Measurements from ENCODE around the gene PARD6G.
A peak's percentile ranks its signal among the peaks of the same experiment; 100 is the strongest.

Gene PARD6G

DNA sequence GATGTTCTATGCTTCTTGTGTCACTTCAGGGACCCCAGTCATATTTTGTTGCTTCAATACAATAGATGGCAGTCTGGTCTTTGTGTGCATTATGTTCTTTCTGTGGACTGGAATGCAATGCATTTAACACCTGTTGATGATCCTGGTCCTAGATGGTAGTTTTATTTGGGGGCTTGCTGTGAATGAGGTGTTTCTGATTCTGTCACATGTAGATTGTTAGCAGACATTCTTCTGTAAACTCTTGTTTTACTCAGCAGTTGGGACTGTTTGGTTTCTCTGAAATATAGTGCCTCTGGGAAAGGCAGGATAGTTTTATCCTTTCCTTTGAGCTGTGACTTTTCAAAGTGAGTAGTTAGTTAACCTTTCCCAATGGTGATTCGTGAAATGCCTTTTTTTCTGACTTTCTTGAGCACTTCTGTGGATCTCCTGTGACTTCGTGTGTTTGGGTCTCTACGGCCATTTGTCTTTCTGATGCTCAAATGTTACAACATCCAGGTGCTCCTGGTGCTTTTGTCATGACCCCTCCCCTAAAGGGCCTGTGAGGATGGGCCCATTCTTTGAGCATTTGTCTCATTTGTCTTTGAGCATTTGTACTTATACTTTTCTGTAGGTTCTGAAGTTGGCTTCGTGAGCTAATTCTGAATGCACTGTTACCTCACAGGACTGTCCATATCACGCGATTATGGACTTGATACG, 117.5 kb downstream of the PARD6G start:
- no peak overlapping the region for H3K4me3 ChIP-seq
- no peak overlapping the region for H3K27ac ChIP-seq

DNA sequence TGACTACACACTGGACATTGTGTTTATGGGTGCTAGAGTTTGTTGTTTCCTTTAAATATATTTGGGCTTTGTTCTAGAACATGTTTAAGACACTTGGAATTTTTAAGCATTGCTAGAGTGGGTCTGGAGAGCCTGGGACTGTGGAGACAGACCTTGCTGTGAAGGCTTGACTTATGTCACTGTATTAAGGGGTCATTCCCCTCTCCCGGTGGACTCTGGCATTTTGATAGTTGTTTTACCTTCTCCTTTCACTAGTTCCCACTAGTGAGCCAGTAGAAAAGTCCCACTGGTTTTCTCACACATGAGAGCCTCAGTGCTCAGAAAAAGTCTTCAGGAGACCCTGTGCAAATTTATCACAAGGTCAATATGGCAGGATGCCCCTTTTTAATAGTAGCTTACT, 119.7 kb downstream of the PARD6G start:
- Histone ChIP-seq H3K27ac (no peak overlapping the region), H3K4me3 (no peak overlapping the region)

DNA sequence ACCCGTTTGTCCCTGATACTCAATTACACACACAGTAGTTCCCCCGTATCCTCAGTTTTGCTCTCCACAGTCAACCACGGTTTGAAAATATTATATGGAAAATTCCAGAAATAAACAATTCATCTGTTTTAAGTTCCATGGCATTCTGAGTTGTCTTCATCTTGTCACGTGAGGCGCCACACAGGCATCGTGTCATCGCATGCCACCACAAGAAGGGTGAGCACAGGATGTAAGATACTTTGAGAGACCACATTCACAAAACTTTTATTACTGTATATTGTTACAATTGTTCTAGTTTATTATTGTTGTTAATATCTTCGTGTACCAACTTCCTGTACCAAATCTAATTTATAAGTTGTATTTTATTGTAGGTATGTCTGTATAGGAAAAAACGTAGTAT, 120.5 kb downstream of the PARD6G start:
- Histone ChIP-seq H3K27ac (no peak overlapping the region), H3K4me3 (no peak overlapping the region)

DNA sequence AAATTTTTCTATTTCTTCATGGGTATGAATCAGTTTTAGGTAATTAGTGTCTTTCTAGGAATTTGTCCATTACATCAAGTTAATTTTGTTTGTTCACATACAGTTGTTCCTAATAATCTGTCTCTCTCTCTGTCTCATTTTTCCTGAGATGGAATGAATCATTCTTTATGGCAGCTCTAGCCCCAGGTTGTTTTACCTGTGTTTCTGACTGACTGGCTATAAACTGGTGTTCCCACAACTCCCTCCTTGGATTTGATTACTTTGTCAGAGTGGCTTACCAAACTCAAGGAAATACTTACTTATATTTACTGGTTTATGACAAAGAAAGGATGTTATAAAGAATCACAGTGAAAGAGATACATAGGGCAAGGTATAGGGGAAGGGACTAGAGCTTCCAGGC, 123.2 kb downstream of the PARD6G start:
- Histone ChIP-seq H3K27ac (no peak overlapping the region), H3K4me3 (no peak overlapping the region)

DNA sequence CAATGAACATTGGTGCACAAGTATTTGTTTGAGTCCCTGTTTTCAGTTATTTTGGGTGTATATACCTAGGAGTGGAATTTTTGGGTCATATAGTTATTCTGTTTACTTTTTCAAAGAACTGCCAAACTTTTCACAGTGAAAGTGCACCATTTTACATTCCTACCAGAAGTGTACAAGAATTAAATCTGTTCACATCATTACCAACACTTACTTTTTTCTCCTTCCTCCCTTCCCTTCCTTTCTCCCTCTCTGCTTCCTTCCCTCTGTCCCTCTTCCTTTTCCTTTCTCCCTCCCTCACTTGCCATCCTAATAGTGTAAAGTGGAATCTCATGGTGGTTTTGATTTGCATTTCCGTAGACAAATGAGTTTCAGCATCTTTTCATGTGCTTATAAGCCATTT, 126.4 kb downstream of the PARD6G start:
- no peak overlapping the region for H3K4me3 ChIP-seq
- no peak overlapping the region for H3K27ac ChIP-seq

DNA sequence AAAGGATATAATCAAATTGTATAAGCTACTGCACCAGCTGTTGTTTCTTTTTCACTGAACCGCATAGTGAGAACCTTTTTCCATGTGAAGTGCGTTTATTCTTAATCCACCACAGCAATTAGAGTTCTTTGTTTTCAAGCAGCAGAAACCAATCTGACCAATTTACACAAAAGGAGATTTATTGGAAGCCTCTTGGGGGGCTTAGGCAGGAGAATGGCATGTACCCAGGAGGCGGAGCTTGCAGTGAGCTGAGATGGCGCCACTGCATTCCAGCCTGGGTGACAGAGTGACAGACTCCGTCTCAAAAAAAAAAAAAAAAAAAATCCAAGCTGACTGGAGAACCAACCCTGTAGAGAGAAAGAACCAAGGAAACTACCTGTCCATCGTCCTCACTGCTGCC, 128.2 kb downstream of the PARD6G start:
- no peak overlapping the region for H3K4me3 ChIP-seq
- no peak overlapping the region for H3K27ac ChIP-seq

DNA sequence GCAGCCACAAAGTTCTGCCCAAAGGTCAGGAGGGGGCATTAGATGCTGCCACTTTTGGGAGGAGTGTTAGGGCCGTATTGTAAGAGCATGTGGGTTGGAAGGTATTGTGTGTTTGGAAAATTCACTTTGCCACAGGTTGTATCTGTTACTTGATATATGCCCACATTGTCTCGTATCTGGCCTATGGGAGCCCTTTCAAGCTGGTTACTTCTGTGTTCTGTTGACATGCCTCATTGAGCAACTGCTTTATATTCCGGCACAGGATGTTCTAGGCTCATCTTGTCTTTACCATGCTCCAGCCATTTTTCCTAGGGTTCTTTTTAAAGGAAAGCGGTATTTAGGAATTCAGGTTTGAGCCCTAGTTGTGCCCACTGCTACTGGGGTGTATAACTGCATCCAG, 132.3 kb downstream of the PARD6G start:
- no peak overlapping the region for H3K27ac ChIP-seq
- no peak overlapping the region for H3K4me3 ChIP-seq

DNA sequence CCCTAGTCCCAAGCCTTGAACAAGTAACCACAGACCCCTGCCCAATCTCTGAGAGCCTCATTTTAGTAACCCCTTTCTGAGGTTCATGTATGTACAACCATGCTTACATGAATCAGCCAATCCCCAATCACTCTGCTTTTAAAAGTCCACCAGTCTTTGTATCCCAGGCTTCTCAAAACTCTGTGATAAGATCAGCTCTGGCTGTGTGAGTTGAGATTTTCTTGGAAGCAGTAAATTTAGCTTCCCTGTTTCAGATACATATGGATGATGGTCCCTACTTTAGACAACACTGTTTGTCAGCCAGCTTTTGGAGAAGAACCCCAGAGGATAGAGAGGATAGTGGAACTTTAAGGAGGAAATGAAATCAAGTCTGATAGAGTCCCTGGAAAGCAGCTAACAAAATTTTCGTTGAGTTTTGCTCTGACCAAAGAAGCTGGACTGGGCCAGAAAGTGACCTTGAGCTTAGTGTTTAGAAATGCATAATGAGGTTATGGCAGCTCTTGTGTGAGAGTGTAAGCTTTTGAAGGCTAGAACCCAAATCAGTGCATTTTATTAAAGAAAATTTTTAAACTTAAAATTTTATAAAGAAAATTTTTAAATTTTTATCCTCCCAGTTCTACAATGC, 134.6 kb downstream of the PARD6G start:
- Histone ChIP-seq H3K4me3 (no peak overlapping the region), H3K27ac (no peak overlapping the region)

DNA sequence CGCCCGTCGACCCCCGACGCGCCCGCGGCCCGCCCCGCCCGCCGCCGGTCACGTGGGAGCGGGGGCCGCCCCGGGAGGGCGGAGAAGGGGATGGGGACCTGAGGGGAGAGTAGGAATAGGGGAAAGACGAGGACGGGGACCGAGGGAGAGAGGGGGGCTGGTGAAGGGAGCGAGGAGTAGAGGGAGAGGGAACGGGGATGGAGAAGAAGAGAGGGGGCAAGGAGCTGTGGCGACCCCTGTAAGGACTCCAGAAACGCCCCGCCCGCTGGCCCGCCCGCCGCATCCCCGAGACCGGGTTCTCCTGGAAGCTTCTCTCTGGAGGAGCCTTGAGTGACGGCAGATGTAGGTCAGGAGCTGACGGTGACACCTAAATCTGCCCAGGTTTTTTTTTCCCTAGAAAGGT, 137.6 kb downstream of the PARD6G start:
- Histone ChIP-seq H3K4me3 (peak overlapping the region; percentile 62 to 78 (median 70)), H3K27ac (peak overlapping the region in 18 of 21 experiments; percentile 31 to 93 (median 83))

DNA sequence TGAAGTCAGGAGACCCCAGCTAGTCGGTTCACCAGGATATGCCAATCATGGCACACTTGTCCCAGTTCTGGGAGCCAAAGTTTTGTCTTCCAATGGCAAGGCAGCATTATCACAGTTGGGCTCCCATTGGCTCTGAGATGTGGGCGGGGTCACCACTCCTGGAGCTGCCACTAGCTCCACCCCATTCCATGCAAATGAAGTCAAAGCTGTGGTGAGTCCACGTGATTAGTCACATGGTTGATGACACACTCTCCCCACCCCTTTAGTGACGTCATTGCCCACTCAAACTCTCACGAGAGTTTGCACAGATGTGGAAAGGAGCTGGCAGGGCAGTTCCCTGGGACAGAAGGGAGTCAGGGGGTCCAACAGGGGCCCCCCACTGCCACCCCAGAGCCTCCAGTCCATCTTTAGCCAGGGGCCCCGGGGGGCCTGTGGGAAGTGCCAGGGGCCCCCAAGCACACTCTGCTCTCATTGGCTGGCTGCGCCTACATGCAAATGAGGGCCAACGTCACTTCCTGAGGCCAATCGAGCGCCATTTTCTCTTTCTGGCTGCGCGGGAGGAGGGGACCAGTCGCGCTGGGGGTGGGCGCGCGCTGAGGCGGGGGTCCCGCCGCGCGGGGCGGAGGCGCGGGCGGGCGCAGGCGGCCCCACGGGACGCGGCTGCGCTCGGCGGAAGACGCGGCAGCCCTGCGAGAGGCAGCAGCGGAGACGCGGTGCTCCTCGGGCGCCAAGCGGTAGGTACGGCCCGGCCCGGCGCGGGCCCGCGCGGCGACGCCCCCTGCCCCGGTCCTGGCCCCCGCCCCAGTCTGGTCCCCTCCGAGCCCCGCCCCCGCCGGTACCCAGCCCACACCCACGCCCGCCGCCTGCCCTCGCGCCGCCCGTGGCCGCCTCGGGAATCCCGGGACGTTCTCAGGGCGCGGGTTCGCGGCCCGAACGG, 138.3 kb downstream of the PARD6G start, which contains the start of gene ADNP2:
ADNP2 (plus strand) TSS at position 524 of the 937 bp plus-strand sequence. CDS start 8,281 bp downstream, outside the sequence.
- peak within 1 kb of the TSS in 20 of 21 experiments; percentile 31 to 93 (median 83) for H3K27ac ChIP-seq
- peak within 1 kb of the TSS; percentile 62 to 78 (median 70) for H3K4me3 ChIP-seq

DNA sequence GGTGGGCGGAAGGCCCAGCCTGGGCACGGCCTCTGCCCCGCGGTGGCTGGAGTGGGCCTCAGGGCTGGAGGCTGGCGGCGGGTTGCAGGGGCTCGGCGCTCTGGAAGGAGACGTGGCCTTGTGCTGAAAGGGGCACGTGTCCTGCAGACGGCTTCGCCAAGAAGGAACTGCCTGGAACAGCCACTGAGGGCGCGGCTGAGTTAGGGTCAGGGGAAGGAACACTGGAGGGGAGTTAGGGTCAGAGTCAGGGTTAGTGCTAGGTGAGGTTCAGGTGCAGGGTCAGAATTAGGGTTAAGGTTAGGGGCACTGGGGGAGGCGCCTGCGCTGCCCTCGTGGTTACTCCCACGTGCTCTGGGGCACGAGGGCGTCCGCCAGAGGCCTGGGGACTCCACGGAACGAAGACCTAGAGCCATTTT, 139.2 kb downstream of the PARD6G start:
- Histone ChIP-seq H3K27ac (peak overlapping the region in 6 of 21 experiments; percentile 12 to 92 (median 52)), H3K4me3 (no peak overlapping the region)

DNA sequence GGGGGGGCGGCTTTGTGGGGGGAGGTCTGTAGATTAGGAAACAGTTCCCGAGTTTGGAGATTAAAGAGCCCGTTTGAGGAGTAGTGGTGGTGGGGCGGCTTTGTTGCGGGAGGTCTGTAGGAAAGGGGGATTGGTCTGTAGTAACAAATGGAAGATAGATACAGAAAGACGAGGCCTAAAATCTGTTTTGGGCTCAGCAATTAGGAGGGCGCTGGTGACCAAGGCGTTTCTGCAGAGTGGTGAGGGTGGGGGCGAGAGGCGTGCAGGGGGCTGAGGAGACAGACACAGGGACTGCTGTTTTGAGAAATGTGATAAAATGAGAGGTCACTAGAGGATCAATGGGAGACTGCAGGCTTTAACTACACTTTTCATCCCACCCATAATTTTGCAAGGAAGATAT, 139.9 kb downstream of the PARD6G start:
- no peak overlapping the region for H3K4me3 ChIP-seq
- peak overlapping the region in 1 of 21 experiments; percentile 54 for H3K27ac ChIP-seq

Data from skin epidermis (tissue), 12 donors.